GM13976 (cell line): Measurements from ENCODE around the gene CCDC40.
A peak's percentile ranks its signal among the peaks of the same experiment; 100 is the strongest.

Experiments used
- DNase-seq: peaks from one replicate; pipeline ENCODE4 v3.0.0; 2012; ENCODE audit warnings: low spot score
- in situ Hi-C: fragments of 300-500 bp; cut with MboI; formaldehyde crosslinking; loops from one replicate; pipeline ENCODE4 v1.12.0; 2022; ENCODE audit warnings: low sequenced_read_pairs, mixed read lengths, inconsistent platforms; ENCODE audit not compliant: unreplicated experiment
- TF ChIP-seq, protein P1 (sequence below): IDR thresholded peaks from 2 replicates; pipeline ENCODE4 v1.5.1; 2012; ENCODE audit warnings: borderline replicate concordance, mild to moderate bottlenecking; ENCODE audit not compliant: insufficient read depth; ENCODE audit errors: extremely low read depth, missing control alignments, control extremely low read depth

The CCDC40 gene

DNA sequence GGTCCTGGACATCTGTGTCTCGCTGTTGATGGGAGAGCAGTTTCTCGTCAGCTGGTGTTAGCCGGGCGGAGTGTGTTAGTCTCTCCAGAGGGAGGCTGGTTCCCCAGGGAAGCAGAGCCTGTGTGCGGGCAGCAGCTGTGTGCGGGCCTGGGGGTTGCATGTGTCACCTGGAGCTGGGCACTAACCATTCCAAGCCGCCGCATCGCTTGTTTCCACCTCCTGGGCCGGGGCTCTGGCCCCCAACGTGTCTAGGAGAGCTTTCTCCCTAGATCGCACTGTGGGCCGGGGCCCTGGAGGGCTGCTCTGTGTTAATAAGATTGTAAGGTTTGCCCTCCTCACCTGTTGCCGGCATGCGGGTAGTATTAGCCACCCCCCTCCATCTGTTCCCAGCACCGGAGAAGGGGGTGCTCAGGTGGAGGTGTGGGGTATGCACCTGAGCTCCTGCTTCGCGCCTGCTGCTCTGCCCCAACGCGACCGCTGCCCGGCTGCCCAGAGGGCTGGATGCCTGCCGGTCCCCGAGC lies 82.9 kb downstream of the CCDC40 start:
- in situ Hi-C loops: no loop called here
- DNase-seq: no peak
- TF ChIP-seq, protein P1, sequence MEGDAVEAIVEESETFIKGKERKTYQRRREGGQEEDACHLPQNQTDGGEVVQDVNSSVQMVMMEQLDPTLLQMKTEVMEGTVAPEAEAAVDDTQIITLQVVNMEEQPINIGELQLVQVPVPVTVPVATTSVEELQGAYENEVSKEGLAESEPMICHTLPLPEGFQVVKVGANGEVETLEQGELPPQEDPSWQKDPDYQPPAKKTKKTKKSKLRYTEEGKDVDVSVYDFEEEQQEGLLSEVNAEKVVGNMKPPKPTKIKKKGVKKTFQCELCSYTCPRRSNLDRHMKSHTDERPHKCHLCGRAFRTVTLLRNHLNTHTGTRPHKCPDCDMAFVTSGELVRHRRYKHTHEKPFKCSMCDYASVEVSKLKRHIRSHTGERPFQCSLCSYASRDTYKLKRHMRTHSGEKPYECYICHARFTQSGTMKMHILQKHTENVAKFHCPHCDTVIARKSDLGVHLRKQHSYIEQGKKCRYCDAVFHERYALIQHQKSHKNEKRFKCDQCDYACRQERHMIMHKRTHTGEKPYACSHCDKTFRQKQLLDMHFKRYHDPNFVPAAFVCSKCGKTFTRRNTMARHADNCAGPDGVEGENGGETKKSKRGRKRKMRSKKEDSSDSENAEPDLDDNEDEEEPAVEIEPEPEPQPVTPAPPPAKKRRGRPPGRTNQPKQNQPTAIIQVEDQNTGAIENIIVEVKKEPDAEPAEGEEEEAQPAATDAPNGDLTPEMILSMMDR: no peak

DNA sequence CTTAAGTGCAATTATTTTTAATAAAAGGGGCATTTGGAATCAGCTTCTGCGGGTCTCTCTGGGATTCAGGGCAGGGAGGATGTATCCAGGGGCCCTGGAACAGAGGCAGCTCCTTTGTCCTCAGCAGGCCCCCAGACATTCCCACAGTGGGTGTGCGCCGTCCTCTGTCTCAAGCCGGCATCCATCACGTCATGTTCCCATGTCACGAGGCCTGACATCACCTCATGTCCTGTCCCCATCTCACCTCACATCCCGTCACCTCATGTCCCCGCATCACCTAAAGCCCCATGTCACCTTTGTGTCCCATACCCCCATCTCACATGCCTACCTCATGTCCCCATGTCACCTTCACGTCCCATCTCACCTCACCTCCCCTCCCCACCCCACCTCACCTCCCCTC lies 83.4 kb downstream of the CCDC40 start:
- TF ChIP-seq, protein P1: no peak
- in situ Hi-C loops: no loop called here
- DNase-seq: no peak

DNA sequence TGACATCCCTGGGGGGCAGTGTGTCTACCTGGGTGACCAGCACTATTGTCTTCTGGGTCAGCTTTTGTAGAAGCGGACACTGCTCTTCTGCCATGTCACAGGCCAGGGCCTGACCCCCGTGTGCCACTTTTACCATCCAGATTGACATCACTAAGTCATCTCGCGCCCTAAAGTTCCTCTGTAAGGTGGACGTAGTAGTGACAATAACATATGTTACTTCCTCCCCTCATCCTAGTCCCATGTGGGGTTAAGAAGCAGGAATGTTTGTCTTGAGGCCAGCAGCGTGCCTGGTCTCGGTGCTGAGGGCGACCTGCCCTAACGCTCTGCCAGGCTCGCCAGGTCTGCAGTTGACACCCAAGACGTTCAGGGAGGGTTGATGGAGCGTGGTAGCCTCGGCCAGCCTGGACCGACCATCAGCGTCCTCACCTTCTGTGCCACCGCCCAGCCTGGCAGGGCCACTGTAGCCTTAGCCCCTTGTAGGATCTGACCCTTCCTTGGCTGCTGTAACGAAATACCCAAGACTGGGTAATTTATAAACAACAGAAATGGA lies 85.7 kb downstream of the CCDC40 start:
- no peak for DNase-seq
- in situ Hi-C loops: no loop called here
- TF ChIP-seq, protein P1: no peak

DNA sequence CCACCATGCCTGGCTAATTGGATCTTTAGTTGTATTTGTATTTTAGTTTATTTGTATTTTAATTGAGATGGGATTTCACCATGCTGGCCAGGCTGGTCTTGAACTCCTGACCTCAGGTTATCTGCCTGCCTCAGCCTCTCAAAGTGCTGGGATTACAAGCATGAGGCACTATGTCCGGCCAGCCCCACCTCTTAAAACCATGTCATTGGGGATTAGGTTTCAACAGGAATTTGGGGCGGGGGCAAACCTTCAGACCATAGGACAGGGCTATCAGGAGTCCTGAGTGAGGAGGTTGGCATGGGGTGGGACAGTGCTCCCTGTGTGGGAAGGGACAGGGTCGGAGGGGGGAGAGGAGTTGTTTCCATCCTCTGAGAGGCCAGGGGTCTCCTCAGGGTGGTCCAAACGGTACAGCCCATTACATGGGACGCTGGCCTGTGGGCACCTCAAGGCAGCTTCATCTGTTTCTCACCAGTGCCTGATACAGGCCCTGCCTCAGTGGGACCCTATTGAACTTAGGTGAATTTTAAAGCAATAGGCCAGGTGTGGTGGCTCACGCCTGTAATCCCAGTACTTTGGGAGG lies 86.6 kb downstream of the CCDC40 start:
- TF ChIP-seq, protein P1: no peak
- in situ Hi-C loops: no loop called here
- no peak for DNase-seq

DNA sequence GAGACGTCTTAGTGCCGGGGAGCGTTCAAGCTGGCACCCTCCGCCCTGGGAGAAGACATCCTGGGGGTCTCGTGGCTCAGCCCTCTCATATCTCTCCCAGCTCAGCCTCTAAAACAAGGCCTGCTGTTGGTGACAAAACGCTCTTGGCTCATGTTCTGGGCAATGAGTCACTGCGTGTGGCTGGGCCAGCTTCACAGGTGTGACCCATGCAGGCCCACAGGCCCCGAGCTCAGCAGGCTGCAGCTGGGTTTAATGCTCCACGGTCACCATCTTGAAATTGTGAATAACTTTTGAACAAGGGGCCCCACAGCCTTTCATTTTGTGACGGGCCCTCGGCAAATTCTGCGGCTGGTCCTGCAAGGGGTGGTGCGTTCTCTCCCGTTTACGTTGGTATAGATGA lies 87.3 kb downstream of the CCDC40 start:
- TF ChIP-seq, protein P1: no peak
- no peak for DNase-seq
- in situ Hi-C loops: no loop called here

DNA sequence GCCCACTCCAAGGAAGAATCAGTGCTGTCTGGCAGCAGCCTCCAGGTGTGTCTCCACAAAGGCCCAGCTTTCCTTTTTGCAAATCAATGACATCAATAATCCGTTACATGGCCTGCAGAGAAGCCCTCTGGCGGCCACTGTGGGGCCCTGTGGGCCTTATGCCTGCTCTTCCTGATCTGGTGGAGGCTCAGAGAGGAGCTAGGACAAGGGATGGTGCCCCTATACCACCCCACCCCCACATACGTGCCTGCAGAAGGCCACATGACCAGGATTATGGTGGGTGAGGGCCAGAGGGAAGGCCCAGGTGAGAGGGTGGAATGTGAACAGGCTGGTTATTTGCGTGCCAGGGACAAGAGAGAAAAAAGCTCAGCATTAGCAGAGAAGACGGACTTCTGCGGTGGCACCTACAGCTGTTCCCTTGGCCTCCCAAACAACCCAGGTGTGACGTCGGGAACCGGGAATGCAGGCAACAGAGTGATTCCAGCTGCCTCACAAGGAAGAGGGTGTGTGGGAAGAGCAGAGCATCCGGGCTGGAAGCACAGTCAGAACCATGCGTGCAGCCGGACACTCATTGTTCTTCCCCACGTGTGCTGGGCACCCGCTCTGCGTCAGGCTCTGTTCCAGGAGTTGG lies 88.0 kb downstream of the CCDC40 start:
- TF ChIP-seq, protein P1: no peak
- in situ Hi-C loops: no loop called here
- peak; percentile 47 for DNase-seq
